Sigmoid colon (tissue), 7 donors: ENCODE data around the gene ZFHX3. TPM values are rescaled to one million over a fixed set of nuclear protein-coding genes. Genes with fewer than 3 reads are reported as not detected.

ENCODE experiments used
- DNase-seq: peaks from one replicate; pipeline ENCODE4 v3.0.0-alpha.2; 2019
- H3K27ac ChIP-seq, 4 donors: fragments of 200-600 bp; sonication (generic); one replicate each; pipeline ENCODE4 v1.5.1; 2016 to 2019; ENCODE audit warnings: mild to moderate bottlenecking in 1 of 4
- H3K27me3 ChIP-seq, 3 donors: fragments of 200-600 bp; sonication (generic); one replicate each; pipeline ENCODE4 v1.5.1; 2019; ENCODE audit warnings: mild to moderate bottlenecking in 1 of 3
- H3K36me3 ChIP-seq, 4 donors: fragments of 200-600 bp; sonication (generic); one replicate each; pipeline ENCODE4 v1.5.1; 2016 to 2019
- H3K4me1 ChIP-seq, 4 donors: fragments of 200-600 bp; sonication (generic); one replicate each; pipeline ENCODE4 v1.5.1; 2017 to 2019
- H3K4me3 ChIP-seq, 4 donors: fragments of 200-600 bp; sonication (generic); one replicate each; pipeline ENCODE4 v1.5.1; 2017 to 2019; ENCODE audit warnings: mild to moderate bottlenecking in 2 of 4, moderate library complexity in 1 of 4
- H3K9me3 ChIP-seq, 4 donors: fragments of 200-600 bp in 3 of 4; sonication (generic) in 3 of 4; one replicate each; pipeline versions ENCODE4 v1.5.1 to v1.6.1; 2013 to 2019
- EP300 ChIP-seq, 4 donors: sonication (generic); formaldehyde crosslinking; IDR thresholded peaks; one replicate each; pipeline ENCODE4 v1.6.1; 2017; ENCODE audit warnings: antibody characterized with exemption in 4 of 4
- POLR2A ChIP-seq, 2 donors: fragments of 450-650 bp; IDR thresholded peaks; one replicate each; pipeline ENCODE4 v1.6.1; 2016; ENCODE audit warnings: antibody characterized with exemption in 2 of 2, mild to moderate bottlenecking in 2 of 2, moderate library complexity in 2 of 2
- POLR2AphosphoS5 ChIP-seq, 4 donors: sonication (generic); formaldehyde crosslinking; IDR thresholded peaks; one replicate each; pipeline ENCODE4 v1.6.1; 2017; ENCODE audit warnings: antibody characterized with exemption in 4 of 4
- WGBS, 2 donors: extraction: QIAGEN DNeasy Blood & Tissue Kit; methylation state at CpG; one replicate each; pipeline ENCODE4 v1.1.7; 2013; 5-methylcytosine and 5-hydroxymethylcytosine counted together
- intact Hi-C: fragments of 100-400 bp; cut with DNase I; formaldehyde crosslinking; loops from one replicate; pipeline ENCODE4 v1.15.1; 2023
- polyA plus RNA-seq, 3 donors: library from polyadenylated mRNA; stranded (reverse); fragments of 200-250 nt; gene quantifications; one replicate each; pipeline ENCODE4 v1.2.3, GENCODE V29; 2013
- total RNA-seq, 4 donors: library from RNA; depleted of rRNA; stranded (reverse); fragments of >200 nt; gene quantifications; one replicate each; pipeline ENCODE4 v1.1.0, GENCODE V29; 2016
- TF ChIP-seq, protein P1 (sequence below), 4 experiments: fragments of 450-650 bp in 3 of 4; fragments of 200-600 bp in 1 of 4; IDR thresholded peaks; one replicate each; pipeline ENCODE4 v1.5.1; 2016 to 2019; ENCODE audit warnings: antibody characterized with exemption in 4 of 4, mild to moderate bottlenecking in 3 of 4, moderate library complexity in 2 of 4
- donor health status: healthy with polysubstance abuse.
- donor health status: Bipolar disorder and iron deficiency.
- donor health status: healthy.

Gene ZFHX3
- total and polyA plus RNA-seq, 7 donors, result 0.69 to 38.8 (median 17.8) TPM

DNA sequence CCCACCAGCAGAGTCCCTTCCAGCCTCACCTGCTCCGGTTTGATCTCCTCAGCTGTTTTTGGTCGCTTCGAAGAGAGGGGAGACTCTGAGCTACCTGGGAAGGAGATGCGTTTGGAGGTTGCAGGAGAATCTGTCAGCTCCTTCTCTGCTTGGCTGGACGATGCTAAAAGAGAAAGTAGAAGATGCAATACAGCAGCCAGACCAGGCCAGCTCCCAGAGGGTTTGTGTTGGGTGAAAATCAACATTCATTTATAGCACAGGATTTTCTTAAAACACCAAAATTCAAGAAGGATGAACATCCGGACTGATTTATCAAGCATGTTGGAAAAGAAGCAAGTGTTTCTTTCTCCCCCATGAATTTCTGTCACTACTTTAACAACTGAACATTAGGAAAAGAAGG, 236.1 kb downstream of the ZFHX3 start:
- Histone ChIP-seq H3K27ac (no peak overlapping the region), H3K9me3 (no peaks in the 10 kb centered on the region), H3K36me3 (peaks cover 12 to 38% (median 13%) of the 10 kb centered on the region in 4 donors), H3K27me3 (no peaks in the 10 kb centered on the region), H3K4me3 (no peak overlapping the region), H3K4me1 (no peaks in the 10 kb centered on the region)
- 88 to 95% methylated on average over 6 of the region's 6 CpGs for WGBS, 2 donors
- intact Hi-C loops, result no loop called here
- DNase-seq, result no peak
- TF ChIP-seq POLR2AphosphoS5 (IDR thresholded peaks at IDR 0.05) (no peak), EP300 (IDR thresholded peaks at IDR 0.05) (no peak), POLR2A (IDR thresholded peaks at IDR 0.05) (no peak)
- TF ChIP-seq, protein P1, sequence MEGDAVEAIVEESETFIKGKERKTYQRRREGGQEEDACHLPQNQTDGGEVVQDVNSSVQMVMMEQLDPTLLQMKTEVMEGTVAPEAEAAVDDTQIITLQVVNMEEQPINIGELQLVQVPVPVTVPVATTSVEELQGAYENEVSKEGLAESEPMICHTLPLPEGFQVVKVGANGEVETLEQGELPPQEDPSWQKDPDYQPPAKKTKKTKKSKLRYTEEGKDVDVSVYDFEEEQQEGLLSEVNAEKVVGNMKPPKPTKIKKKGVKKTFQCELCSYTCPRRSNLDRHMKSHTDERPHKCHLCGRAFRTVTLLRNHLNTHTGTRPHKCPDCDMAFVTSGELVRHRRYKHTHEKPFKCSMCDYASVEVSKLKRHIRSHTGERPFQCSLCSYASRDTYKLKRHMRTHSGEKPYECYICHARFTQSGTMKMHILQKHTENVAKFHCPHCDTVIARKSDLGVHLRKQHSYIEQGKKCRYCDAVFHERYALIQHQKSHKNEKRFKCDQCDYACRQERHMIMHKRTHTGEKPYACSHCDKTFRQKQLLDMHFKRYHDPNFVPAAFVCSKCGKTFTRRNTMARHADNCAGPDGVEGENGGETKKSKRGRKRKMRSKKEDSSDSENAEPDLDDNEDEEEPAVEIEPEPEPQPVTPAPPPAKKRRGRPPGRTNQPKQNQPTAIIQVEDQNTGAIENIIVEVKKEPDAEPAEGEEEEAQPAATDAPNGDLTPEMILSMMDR (IDR thresholded peaks at IDR 0.05), result no peak

DNA sequence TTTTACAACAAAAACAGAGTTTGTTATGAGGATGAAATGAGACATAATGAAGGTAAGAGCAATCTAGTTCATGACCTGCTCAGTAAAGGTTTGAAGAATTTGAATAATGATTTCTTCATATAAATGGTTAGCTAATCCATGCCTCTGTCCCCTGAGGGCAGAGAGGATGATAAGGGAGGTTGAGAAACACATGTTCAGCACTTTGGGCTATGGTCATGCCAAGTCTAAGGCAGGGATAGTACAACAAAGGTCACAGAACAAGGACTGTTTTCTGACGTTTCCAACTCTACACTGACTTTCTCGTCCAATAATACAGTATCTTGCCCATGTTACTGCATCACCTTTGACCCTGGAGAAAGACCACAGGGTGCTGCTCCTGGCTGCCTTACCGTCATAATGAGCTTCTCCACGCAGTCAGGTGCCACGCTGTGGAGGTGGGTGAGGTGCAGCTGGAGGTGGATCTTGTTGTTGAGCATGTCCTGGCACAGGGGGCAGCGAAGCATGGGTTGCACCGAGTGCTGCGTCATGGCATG, 236.7 kb downstream of the ZFHX3 start:
- Histone ChIP-seq H3K27ac (no peak overlapping the region), H3K4me3 (no peak overlapping the region), H3K27me3 (no peaks in the 10 kb centered on the region), H3K9me3 (no peaks in the 10 kb centered on the region), H3K36me3 (peaks cover 12 to 38% (median 13%) of the 10 kb centered on the region in 4 donors), H3K4me1 (no peaks in the 10 kb centered on the region)
- intact Hi-C loops, result no loop called here
- 88 to 93% methylated on average over 8 of the region's 8 CpGs for WGBS, 2 donors
- TF ChIP-seq POLR2AphosphoS5 (IDR thresholded peaks at IDR 0.05), result no peak
- no peak for TF ChIP-seq POLR2A (IDR thresholded peaks at IDR 0.05)
- TF ChIP-seq EP300 (IDR thresholded peaks at IDR 0.05), result no peak
- no peak for DNase-seq

DNA sequence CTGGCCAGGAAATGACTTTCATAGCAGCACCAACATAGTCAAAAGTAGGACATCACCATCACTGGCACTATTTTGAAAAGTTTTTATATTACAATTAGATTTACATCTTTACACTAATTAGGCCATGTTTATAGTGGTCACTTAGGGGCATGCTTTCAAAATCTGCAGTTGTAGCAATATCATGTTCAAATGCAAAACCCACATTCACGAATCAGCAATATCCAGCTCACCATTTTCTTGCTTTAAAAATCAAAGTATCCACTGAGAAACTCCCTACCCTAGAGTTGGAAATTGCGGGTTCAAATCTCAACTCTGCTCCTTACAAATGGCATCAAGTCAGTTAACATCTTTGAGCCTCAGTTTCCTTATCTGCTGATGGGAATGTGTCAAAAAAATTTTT, 237.4 kb downstream of the ZFHX3 start:
- Histone ChIP-seq H3K4me3 (no peak overlapping the region), H3K9me3 (no peaks in the 10 kb centered on the region), H3K27me3 (no peaks in the 10 kb centered on the region), H3K4me1 (no peaks in the 10 kb centered on the region), H3K27ac (no peak overlapping the region), H3K36me3 (peaks cover 12 to 38% (median 13%) of the 10 kb centered on the region in 4 donors)
- intact Hi-C loops, result no loop called here
- no peak for TF ChIP-seq POLR2AphosphoS5 (IDR thresholded peaks at IDR 0.05)
- TF ChIP-seq POLR2A (IDR thresholded peaks at IDR 0.05), result no peak
- TF ChIP-seq EP300 (IDR thresholded peaks at IDR 0.05), result no peak
- TF ChIP-seq, protein P1 (IDR thresholded peaks at IDR 0.05), result no peak
- no peak for DNase-seq
- WGBS, 2 donors, result 70 to 95% methylated on average over 2 of the region's 2 CpGs

DNA sequence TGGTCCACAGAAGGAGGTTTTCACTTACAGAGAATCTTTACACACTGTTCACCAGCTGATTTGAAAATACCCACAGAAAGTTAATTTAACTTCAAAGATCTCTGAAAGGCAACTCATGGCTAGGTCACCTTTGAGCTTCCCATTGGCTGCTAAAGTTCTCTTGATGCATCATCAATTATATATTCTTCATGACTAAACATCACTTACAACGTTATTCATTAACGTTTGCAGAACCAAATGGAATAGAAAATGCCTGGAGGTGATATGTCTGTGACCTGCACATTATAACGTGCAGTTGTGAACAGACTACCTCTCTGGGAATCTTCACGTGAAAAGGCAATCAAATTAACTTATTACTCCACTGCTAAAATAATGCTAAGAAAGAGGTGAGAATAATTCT, 238.5 kb downstream of the ZFHX3 start:
- no peak for DNase-seq
- Histone ChIP-seq H3K36me3 (peaks cover 12 to 38% (median 13%) of the 10 kb centered on the region in 4 donors), H3K27ac (no peak overlapping the region), H3K9me3 (no peaks in the 10 kb centered on the region), H3K4me1 (no peaks in the 10 kb centered on the region), H3K27me3 (no peaks in the 10 kb centered on the region), H3K4me3 (no peak overlapping the region)
- 77 to 94% methylated on average over 4 of the region's 4 CpGs for WGBS, 2 donors
- TF ChIP-seq POLR2AphosphoS5 (IDR thresholded peaks at IDR 0.05), result no peak
- TF ChIP-seq POLR2A (IDR thresholded peaks at IDR 0.05), result no peak
- no peak for TF ChIP-seq EP300 (IDR thresholded peaks at IDR 0.05)
- TF ChIP-seq, protein P1 (IDR thresholded peaks at IDR 0.05), result no peak
- intact Hi-C loops, result no loop called here

DNA sequence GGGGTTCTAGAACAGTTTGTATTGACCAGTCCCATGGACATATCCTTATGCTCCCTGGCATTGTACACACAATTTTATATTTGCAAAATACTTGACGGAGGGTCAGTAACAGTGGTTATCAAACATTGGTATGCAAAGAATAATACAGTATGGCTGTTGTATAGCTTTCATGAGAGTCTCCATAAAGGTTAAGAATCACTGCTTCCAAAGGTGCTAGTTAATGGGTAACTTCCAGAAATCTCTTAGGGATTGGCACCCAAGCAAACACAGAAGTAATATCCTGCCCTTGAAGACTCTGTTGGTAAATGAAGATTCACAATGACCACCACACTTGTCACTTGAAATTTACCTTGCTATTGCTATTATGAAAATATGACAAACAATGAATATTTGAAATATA, 239.2 kb downstream of the ZFHX3 start:
- Histone ChIP-seq H3K9me3 (no peaks in the 10 kb centered on the region), H3K4me1 (no peaks in the 10 kb centered on the region), H3K27ac (no peak overlapping the region), H3K4me3 (no peak overlapping the region), H3K27me3 (no peaks in the 10 kb centered on the region), H3K36me3 (peaks cover 12 to 38% (median 13%) of the 10 kb centered on the region in 4 donors)
- no peak for DNase-seq
- WGBS, 2 donors, result 30 to 81% methylated on average over 1 of the region's 1 CpG
- TF ChIP-seq EP300 (IDR thresholded peaks at IDR 0.05), result no peak
- intact Hi-C loops, result no loop called here

DNA sequence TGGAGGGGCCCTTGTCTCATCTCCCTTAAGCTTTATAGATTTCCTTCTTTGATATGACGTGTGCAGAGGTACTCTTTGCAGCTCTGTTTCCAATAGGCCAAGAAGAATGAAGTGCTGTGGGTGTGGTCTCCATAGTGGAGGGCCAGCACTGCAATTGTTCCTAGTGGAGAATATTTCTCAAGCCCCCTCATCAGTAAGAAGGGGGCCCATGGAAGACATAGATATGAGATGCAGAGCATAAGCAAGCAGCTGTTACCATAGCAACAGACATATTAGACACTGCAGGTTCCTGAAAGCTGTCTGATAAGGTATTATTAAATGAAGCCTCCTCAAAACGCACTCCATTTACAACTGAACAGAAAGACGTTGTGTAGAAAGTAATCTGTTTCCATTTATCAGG, 240.7 kb downstream of the ZFHX3 start:
- Histone ChIP-seq H3K36me3 (peaks cover 12 to 38% (median 13%) of the 10 kb centered on the region in 4 donors), H3K4me3 (no peak overlapping the region), H3K9me3 (no peaks in the 10 kb centered on the region), H3K27ac (no peak overlapping the region), H3K27me3 (no peaks in the 10 kb centered on the region), H3K4me1 (no peaks in the 10 kb centered on the region)
- intact Hi-C loops, result no loop called here
- no peak for TF ChIP-seq POLR2A (IDR thresholded peaks at IDR 0.05)
- no peak for DNase-seq
- WGBS, 2 donors, result 81 to 82% methylated on average over 3 of the region's 3 CpGs
